Stimulated activated memory B cell treated with anti-CD40 and anti-IgM and Interleukin-4, amounts not matched to agents 10 μg/mL and 1 μg/mL and 100 μg/mL, for 72 hours (primary cell): Measurements from ENCODE around the gene CUX1.
"Not testable (repeated sequence)": the region's sequence is repeated elsewhere in the genome, so short reads cannot be mapped to it uniquely, and the experiment has no call there.

ENCODE experiments used
- ATAC-seq: fragments of 150-1000 bp; cut with Tn5 transposase; 2 replicates; pipeline ENCODE4 v1.10.0; 2021
- H3K27ac Mint-ChIP-seq: one replicate; pipeline ENCODE4 v1.8.0; 2022; ENCODE audit warnings: mild to moderate bottlenecking, mixed read lengths
- H3K27me3 Mint-ChIP-seq: one replicate; pipeline ENCODE4 v1.8.0; 2022; ENCODE audit warnings: mixed read lengths
- H3K36me3 Mint-ChIP-seq: one replicate; pipeline ENCODE4 v1.8.0; 2022; ENCODE audit warnings: mixed read lengths
- H3K4me1 Mint-ChIP-seq: one replicate; pipeline ENCODE4 v1.8.0; 2022; ENCODE audit warnings: mixed read lengths
- H3K4me3 Mint-ChIP-seq: one replicate; pipeline ENCODE4 v1.8.0; 2022; ENCODE audit warnings: mild to moderate bottlenecking, moderate library complexity, mixed read lengths
- H3K9me3 Mint-ChIP-seq: one replicate; pipeline ENCODE4 v1.8.0; 2022; ENCODE audit warnings: mixed read lengths

CUX1 gene

GRCh38 chr7:101877882-101878591, 60.6 kb downstream of the CUX1 start:
- Mint-ChIP-seq H3K9me3 (no peaks in the 10 kb centered on the region), H3K27me3 (no peaks in the 10 kb centered on the region), H3K4me3 (no peak overlapping the region), H3K4me1 (peaks cover 22% of the 10 kb centered on the region), H3K27ac (no peak overlapping the region), H3K36me3 (no peaks in the 10 kb centered on the region)
- ATAC-seq = no peak

- H3K27ac Mint-ChIP-seq = no peak overlapping the region
- H3K9me3 Mint-ChIP-seq = no peaks in the 10 kb centered on the region
- peaks cover 23% of the 10 kb centered on the region for H3K4me1 Mint-ChIP-seq
- H3K27me3 Mint-ChIP-seq = no peaks in the 10 kb centered on the region
- no peaks in the 10 kb centered on the region for H3K36me3 Mint-ChIP-seq
- no peak overlapping the region for H3K4me3 Mint-ChIP-seq
- ATAC-seq = no peak
These were observed 61.5 kb downstream of the CUX1 start for GRCh38 chr7:101878938-101879337.

- H3K27ac Mint-ChIP-seq = no peak overlapping the region
- no peaks in the 10 kb centered on the region for H3K9me3 Mint-ChIP-seq
- no peak for ATAC-seq
- H3K27me3 Mint-ChIP-seq = no peaks in the 10 kb centered on the region
- no peaks in the 10 kb centered on the region for H3K36me3 Mint-ChIP-seq
- no peak overlapping the region for H3K4me3 Mint-ChIP-seq
- peaks cover 29% of the 10 kb centered on the region for H3K4me1 Mint-ChIP-seq
These were observed 62.1 kb downstream of the CUX1 start for GRCh38 chr7:101879565-101879964.

GRCh38 chr7:101880282-101881054, 63.0 kb downstream of the CUX1 start:
- Mint-ChIP-seq H3K36me3 (no peaks in the 10 kb centered on the region), H3K9me3 (no peaks in the 10 kb centered on the region), H3K27me3 (no peaks in the 10 kb centered on the region), H3K27ac (peak overlapping the region; percentile 10), H3K4me1 (peaks cover 38% of the 10 kb centered on the region), H3K4me3 (no peak overlapping the region)
- ATAC-seq = no peak

- Mint-ChIP-seq H3K27me3 (no peaks in the 10 kb centered on the region), H3K27ac (no peak overlapping the region), H3K4me3 (no peak overlapping the region), H3K4me1 (peaks cover 54% of the 10 kb centered on the region), H3K36me3 (no peaks in the 10 kb centered on the region), H3K9me3 (no peaks in the 10 kb centered on the region)
- ATAC-seq = no peak
These were observed 64.6 kb downstream of the CUX1 start for GRCh38 chr7:101882005-101882421.

- H3K36me3 Mint-ChIP-seq = no peaks in the 10 kb centered on the region
- no peaks in the 10 kb centered on the region for H3K27me3 Mint-ChIP-seq
- ATAC-seq = no peak
- no peaks in the 10 kb centered on the region for H3K9me3 Mint-ChIP-seq
- no peak overlapping the region for H3K4me3 Mint-ChIP-seq
- H3K4me1 Mint-ChIP-seq = peaks cover 62% of the 10 kb centered on the region
- no peak overlapping the region for H3K27ac Mint-ChIP-seq
These were observed 65.5 kb downstream of the CUX1 start for GRCh38 chr7:101882595-101883564.

GRCh38 chr7:101884671-101885596, 67.5 kb downstream of the CUX1 start:
- H3K27ac Mint-ChIP-seq = peak overlapping the region; percentile 72
- peak overlapping the region; percentile 27 for H3K4me3 Mint-ChIP-seq

GRCh38 chr7:101885597-101885955, 68.2 kb downstream of the CUX1 start:
- no peak for ATAC-seq
- Mint-ChIP-seq H3K9me3 (no peaks in the 10 kb centered on the region), H3K27me3 (no peaks in the 10 kb centered on the region), H3K36me3 (no peaks in the 10 kb centered on the region), H3K27ac (peak overlapping the region; percentile 72), H3K4me1 (peaks cover 67% of the 10 kb centered on the region), H3K4me3 (no peak overlapping the region)

More at GRCh38 chr7:101884671-101885596, 67.5 kb downstream of the CUX1 start:
- Mint-ChIP-seq H3K27me3 (no peaks in the 10 kb centered on the region), H3K36me3 (no peaks in the 10 kb centered on the region), H3K9me3 (no peaks in the 10 kb centered on the region), H3K4me1 (peaks cover 70% of the 10 kb centered on the region)
- peak; percentile 75 for ATAC-seq

GRCh38 chr7:101887352-101887751, 69.9 kb downstream of the CUX1 start:
- not testable (repeated sequence) for H3K27me3 Mint-ChIP-seq, H3K4me3 Mint-ChIP-seq, H3K27ac Mint-ChIP-seq, H3K9me3 Mint-ChIP-seq, H3K36me3 Mint-ChIP-seq, ATAC-seq
- peaks cover 61% of the 10 kb centered on the region for H3K4me1 Mint-ChIP-seq

- not testable (repeated sequence) for H3K36me3 Mint-ChIP-seq, H3K27me3 Mint-ChIP-seq, ATAC-seq, H3K9me3 Mint-ChIP-seq, H3K27ac Mint-ChIP-seq, H3K4me3 Mint-ChIP-seq
- H3K4me1 Mint-ChIP-seq = peaks cover 61% of the 10 kb centered on the region
These were observed 71.1 kb downstream of the CUX1 start for GRCh38 chr7:101888564-101888963.

GRCh38 chr7:101890749-101891523, 73.5 kb downstream of the CUX1 start:
- ATAC-seq = no peak
- Mint-ChIP-seq H3K4me3 (no peak overlapping the region), H3K27me3 (no peaks in the 10 kb centered on the region), H3K36me3 (no peaks in the 10 kb centered on the region), H3K9me3 (no peaks in the 10 kb centered on the region), H3K4me1 (peaks cover 40% of the 10 kb centered on the region), H3K27ac (no peak overlapping the region)

GRCh38 chr7:101891936-101892640, 74.7 kb downstream of the CUX1 start:
- H3K9me3 Mint-ChIP-seq = no peaks in the 10 kb centered on the region
- H3K27me3 Mint-ChIP-seq = no peaks in the 10 kb centered on the region
- peaks cover 28% of the 10 kb centered on the region for H3K4me1 Mint-ChIP-seq
- no peak for ATAC-seq
- no peak overlapping the region for H3K4me3 Mint-ChIP-seq
- no peak overlapping the region for H3K27ac Mint-ChIP-seq
- no peaks in the 10 kb centered on the region for H3K36me3 Mint-ChIP-seq

- Mint-ChIP-seq H3K27me3 (no peaks in the 10 kb centered on the region), H3K36me3 (no peaks in the 10 kb centered on the region), H3K4me3 (no peak overlapping the region), H3K27ac (no peak overlapping the region), H3K4me1 (peaks cover 18% of the 10 kb centered on the region), H3K9me3 (no peaks in the 10 kb centered on the region)
- ATAC-seq = no peak
These were observed 76.1 kb downstream of the CUX1 start for GRCh38 chr7:101893341-101894082.
